PC-3 (cell line): ENCODE results near the gene SVOPL.

ENCODE experiments used
- CTCF ChIP-seq: fragments of 300-600 bp; sonication (generic); conservative IDR thresholded peaks from 2 replicates; pipeline ENCODE4 v1.5.1; 2017; ENCODE audit warnings: antibody characterized with exemption, low read depth, mild to moderate bottlenecking, low read length
- EZH2 ChIP-seq: fragments of 300-600 bp; sonication (generic); IDR thresholded peaks from one replicate; pipeline ENCODE4 v1.6.1; 2017; ENCODE audit warnings: antibody characterized with exemption, mild to moderate bottlenecking, low read length; ENCODE audit not compliant: unreplicated experiment
- EZH2phosphoT487 ChIP-seq: fragments of 300-600 bp; sonication (generic); IDR thresholded peaks from 2 replicates; pipeline ENCODE4 v1.6.1; 2018; ENCODE audit warnings: mild to moderate bottlenecking, antibody characterized with exemption, low read length, borderline replicate concordance

- TF ChIP-seq CTCF: no peak
- TF ChIP-seq EZH2phosphoT487: no peak
- no peak for TF ChIP-seq EZH2
Measured at GRCh38 chr7:138691178-138691577, 10.0 kb downstream of the SVOPL start.
